Stimulated activated naive B cell treated with anti-CD40 and anti-IgM and Interleukin-4, amounts not matched to agents 10 μg/mL and 1 μg/mL and 100 μg/mL, for 72 hours (primary cell): ENCODE results near the gene ILK.

Experiments used
- ATAC-seq, 2 donors: fragments of 150-1000 bp; cut with Tn5 transposase; replicated peaks; 2 replicates each; pipeline ENCODE4 v1.10.0; 2021; ENCODE audit warnings: moderate library complexity in 1 of 2
- DNase-seq: peaks from one replicate; pipeline ENCODE4 v3.0.0; 2021
- H3K27ac Mint-ChIP-seq: one replicate; pipeline ENCODE4 v1.8.0; 2022; ENCODE audit warnings: mild to moderate bottlenecking, mixed read lengths
- H3K27me3 Mint-ChIP-seq, 2 donors: one replicate each; pipeline ENCODE4 v1.8.0; 2022; ENCODE audit warnings: mixed read lengths in 2 of 2
- H3K36me3 Mint-ChIP-seq, 2 donors: one replicate each; pipeline ENCODE4 v1.8.0; 2022; ENCODE audit warnings: mixed read lengths in 2 of 2, mild to moderate bottlenecking in 1 of 2
- H3K4me1 Mint-ChIP-seq, 2 donors: one replicate each; pipeline ENCODE4 v1.8.0; 2022; ENCODE audit warnings: mixed read lengths in 2 of 2, mild to moderate bottlenecking in 1 of 2
- H3K4me3 Mint-ChIP-seq, 2 donors: one replicate each; pipeline ENCODE4 v1.8.0; 2022; ENCODE audit warnings: mild to moderate bottlenecking in 2 of 2, mixed read lengths in 2 of 2, moderate library complexity in 1 of 2
- H3K9me3 Mint-ChIP-seq, 2 donors: one replicate each; pipeline ENCODE4 v1.8.0; 2022; ENCODE audit warnings: mixed read lengths in 2 of 2, mild to moderate bottlenecking in 1 of 2

ILK gene

GRCh38 chr11:6637871-6638270, 34.3 kb downstream of the ILK start:
- no peak for DNase-seq
- H3K9me3 Mint-ChIP-seq, result no peaks in the 10 kb centered on the region

GRCh38 chr11:6638429-6638828, 34.9 kb downstream of the ILK start:
- Mint-ChIP-seq H3K4me3 (no peak overlapping the region), H3K4me1 (peaks cover 4 to 5% of the 10 kb centered on the region in 2 donors), H3K36me3 (no peaks in the 10 kb centered on the region), H3K9me3 (no peaks in the 10 kb centered on the region), H3K27ac (no peak overlapping the region), H3K27me3 (no peaks in the 10 kb centered on the region)
- DNase-seq, result no peak
- no peak for ATAC-seq

More at GRCh38 chr11:6637871-6638270, 34.3 kb downstream of the ILK start:
- no peak overlapping the region for H3K4me3 Mint-ChIP-seq
- no peaks in the 10 kb centered on the region for H3K27me3 Mint-ChIP-seq
- no peak overlapping the region for H3K27ac Mint-ChIP-seq
- ATAC-seq, result no peak
- no peaks in the 10 kb centered on the region for H3K36me3 Mint-ChIP-seq
- H3K4me1 Mint-ChIP-seq, result peaks cover 4 to 5% of the 10 kb centered on the region in 2 donors

GRCh38 chr11:6640036-6640984, 36.7 kb downstream of the ILK start:
- Mint-ChIP-seq H3K4me3 (no peak overlapping the region), H3K4me1 (peaks cover 5 to 9% of the 10 kb centered on the region in 2 donors), H3K27me3 (no peaks in the 10 kb centered on the region), H3K9me3 (no peaks in the 10 kb centered on the region), H3K27ac (no peak overlapping the region), H3K36me3 (no peaks in the 10 kb centered on the region)
- ATAC-seq, result no peak
- no peak for DNase-seq

- H3K9me3 Mint-ChIP-seq, result no peaks in the 10 kb centered on the region
- no peak for ATAC-seq
- H3K27me3 Mint-ChIP-seq, result no peaks in the 10 kb centered on the region
- no peak for DNase-seq
- no peak overlapping the region for H3K4me3 Mint-ChIP-seq
- H3K36me3 Mint-ChIP-seq, result no peaks in the 10 kb centered on the region
- H3K27ac Mint-ChIP-seq, result no peak overlapping the region
- H3K4me1 Mint-ChIP-seq, result peaks cover 5 to 9% of the 10 kb centered on the region in 2 donors
These were observed 37.6 kb downstream of the ILK start for GRCh38 chr11:6640985-6641701.

- no peaks in the 10 kb centered on the region for H3K27me3 Mint-ChIP-seq
- no peak for ATAC-seq
- DNase-seq, result no peak
- no peak overlapping the region for H3K4me3 Mint-ChIP-seq
- no peaks in the 10 kb centered on the region for H3K9me3 Mint-ChIP-seq
- H3K27ac Mint-ChIP-seq, result no peak overlapping the region
- H3K36me3 Mint-ChIP-seq, result no peaks in the 10 kb centered on the region
- H3K4me1 Mint-ChIP-seq, result peaks cover 5 to 9% of the 10 kb centered on the region in 2 donors
These were observed 39.4 kb downstream of the ILK start for GRCh38 chr11:6642957-6643356.

- Mint-ChIP-seq H3K27me3 (no peaks in the 10 kb centered on the region), H3K4me3 (no peak overlapping the region), H3K9me3 (no peaks in the 10 kb centered on the region), H3K4me1 (peaks cover 0 to 5% of the 10 kb centered on the region in 2 donors), H3K27ac (no peak overlapping the region), H3K36me3 (no peaks in the 10 kb centered on the region)
- DNase-seq (peak; percentile 28), ATAC-seq (peak; percentile 49 to 57)
These were observed 42.5 kb downstream of the ILK start for GRCh38 chr11:6646071-6646470.

GRCh38 chr11:6646576-6646917, 43.0 kb downstream of the ILK start:
- Mint-ChIP-seq H3K9me3 (no peaks in the 10 kb centered on the region), H3K36me3 (no peaks in the 10 kb centered on the region)

GRCh38 chr11:6646918-6647679, 43.5 kb downstream of the ILK start:
- no peak overlapping the region for H3K4me3 Mint-ChIP-seq
- no peaks in the 10 kb centered on the region for H3K36me3 Mint-ChIP-seq
- H3K4me1 Mint-ChIP-seq, result peaks cover 0 to 5% of the 10 kb centered on the region in 2 donors
- H3K27me3 Mint-ChIP-seq, result no peaks in the 10 kb centered on the region
- no peaks in the 10 kb centered on the region for H3K9me3 Mint-ChIP-seq
- H3K27ac Mint-ChIP-seq, result no peak overlapping the region
- ATAC-seq (peak; percentile 96 to 98), DNase-seq (peak; percentile 35)

More at GRCh38 chr11:6646576-6646917, 43.0 kb downstream of the ILK start:
- Mint-ChIP-seq H3K4me3 (no peak overlapping the region), H3K4me1 (peaks cover 0 to 5% of the 10 kb centered on the region in 2 donors), H3K27ac (no peak overlapping the region), H3K27me3 (no peaks in the 10 kb centered on the region)
- DNase-seq (no peak), ATAC-seq (peak; percentile 5 to 12)

- no peak for ATAC-seq
- Mint-ChIP-seq H3K36me3 (no peaks in the 10 kb centered on the region), H3K9me3 (no peaks in the 10 kb centered on the region), H3K27me3 (no peaks in the 10 kb centered on the region), H3K27ac (no peak overlapping the region), H3K4me1 (peaks cover 0 to 5% of the 10 kb centered on the region in 2 donors), H3K4me3 (no peak overlapping the region)
- DNase-seq, result no peak
These were observed 44.3 kb downstream of the ILK start for GRCh38 chr11:6647836-6648235.

GRCh38 chr11:6648501-6648900, 44.9 kb downstream of the ILK start:
- Mint-ChIP-seq H3K4me1 (peaks cover 0 to 5% of the 10 kb centered on the region in 2 donors), H3K27ac (no peak overlapping the region)

GRCh38 chr11:6650104-6650503, 46.5 kb downstream of the ILK start:
- ATAC-seq (no peak), DNase-seq (no peak)
- Mint-ChIP-seq H3K9me3 (no peaks in the 10 kb centered on the region), H3K36me3 (no peaks in the 10 kb centered on the region), H3K27me3 (no peaks in the 10 kb centered on the region), H3K27ac (no peak overlapping the region), H3K4me3 (no peak overlapping the region), H3K4me1 (peaks cover 0 to 1% of the 10 kb centered on the region in 2 donors)

More at GRCh38 chr11:6648501-6648900, 44.9 kb downstream of the ILK start:
- Mint-ChIP-seq H3K4me3 (no peak overlapping the region), H3K36me3 (no peaks in the 10 kb centered on the region), H3K9me3 (no peaks in the 10 kb centered on the region), H3K27me3 (no peaks in the 10 kb centered on the region)
- ATAC-seq, result no peak
- no peak for DNase-seq

GRCh38 chr11:6650980-6651379, 47.4 kb downstream of the ILK start:
- ATAC-seq (no peak), DNase-seq (no peak)
- H3K9me3 Mint-ChIP-seq, result no peaks in the 10 kb centered on the region
- no peak overlapping the region for H3K4me3 Mint-ChIP-seq
- H3K27me3 Mint-ChIP-seq, result peaks cover 2% of the 10 kb centered on the region in 2 donors
- peaks cover 1 to 2% of the 10 kb centered on the region in 2 donors for H3K4me1 Mint-ChIP-seq
- H3K36me3 Mint-ChIP-seq, result no peaks in the 10 kb centered on the region
- no peak overlapping the region for H3K27ac Mint-ChIP-seq

- no peak overlapping the region for H3K4me3 Mint-ChIP-seq
- H3K4me1 Mint-ChIP-seq, result peaks cover 7 to 12% of the 10 kb centered on the region in 2 donors
- H3K36me3 Mint-ChIP-seq, result no peaks in the 10 kb centered on the region
- no peak for DNase-seq
- no peaks in the 10 kb centered on the region for H3K9me3 Mint-ChIP-seq
- peaks cover 13% of the 10 kb centered on the region in 2 donors for H3K27me3 Mint-ChIP-seq
- ATAC-seq, result no peak
- no peak overlapping the region for H3K27ac Mint-ChIP-seq
These were observed 48.6 kb downstream of the ILK start for GRCh38 chr11:6652182-6652581.

- no peak overlapping the region for H3K27ac Mint-ChIP-seq
- H3K36me3 Mint-ChIP-seq, result no peaks in the 10 kb centered on the region
- no peak overlapping the region for H3K4me3 Mint-ChIP-seq
- DNase-seq (no peak), ATAC-seq (peak in 1 of 2 donors; percentile 24)
- H3K9me3 Mint-ChIP-seq, result no peaks in the 10 kb centered on the region
- H3K4me1 Mint-ChIP-seq, result peaks cover 7 to 12% of the 10 kb centered on the region in 2 donors
- peaks cover 13% of the 10 kb centered on the region in 2 donors for H3K27me3 Mint-ChIP-seq
These were observed 49.5 kb downstream of the ILK start for GRCh38 chr11:6653097-6653496.
